Small intestine (tissue), 7 donors: ENCODE results near the gene CACNA2D2. TPM values are rescaled to one million over a fixed set of nuclear protein-coding genes. Genes with fewer than 3 reads are reported as not detected.

Experiments used
- DNase-seq, 2 donors: peaks; one replicate each; pipeline versions ENCODE4 v3.0.0 to v3.0.0-alpha.2; 2013
- FAIRE-seq: peaks from 2 replicates; lab custom pipeline; 2012; peaks lifted over from hg19 to GRCh38; lab: Jason Lieb, UNC
- H3K27ac ChIP-seq, 3 donors: one replicate each; pipeline ENCODE4 v1.5.1; 2013; ENCODE audit warnings: low read length in 2 of 3, mild to moderate bottlenecking in 2 of 3, control low read depth in 1 of 3, inconsistent platforms in 1 of 3, low read depth in 1 of 3, moderate library complexity in 1 of 3
- H3K27me3 ChIP-seq, 3 donors: one replicate each; pipeline ENCODE4 v1.6.1; 2013; ENCODE audit warnings: low read length in 3 of 3, inconsistent platforms in 1 of 3; ENCODE audit not compliant: control insufficient read depth in 3 of 3, insufficient read depth in 3 of 3
- H3K36me3 ChIP-seq, 3 donors: one replicate each; pipeline ENCODE4 v1.6.1; 2013; ENCODE audit warnings: low read length in 3 of 3, inconsistent platforms in 1 of 3, low read depth in 1 of 3, mild to moderate bottlenecking in 1 of 3, moderate library complexity in 1 of 3; ENCODE audit not compliant: control insufficient read depth in 3 of 3, insufficient read depth in 2 of 3
- H3K4me1 ChIP-seq, 3 donors: one replicate each; pipeline ENCODE4 v1.6.1; 2013; ENCODE audit warnings: low read length in 2 of 3, inconsistent platforms in 1 of 3, low read depth in 1 of 3, mild to moderate bottlenecking in 1 of 3, moderate library complexity in 1 of 3; ENCODE audit not compliant: control insufficient read depth in 3 of 3, insufficient read depth in 2 of 3
- H3K4me3 ChIP-seq, 3 donors: one replicate each; pipeline ENCODE4 v1.5.1; 2013; ENCODE audit warnings: low read length in 3 of 3, control low read depth in 1 of 3, inconsistent platforms in 1 of 3, low read depth in 1 of 3, mild to moderate bottlenecking in 1 of 3, moderate library complexity in 1 of 3
- H3K9me3 ChIP-seq, 2 donors: one replicate each; pipeline ENCODE4 v1.6.1; 2013; ENCODE audit warnings: low read depth in 1 of 2, low read length in 1 of 2; ENCODE audit not compliant: control insufficient read depth in 2 of 2, insufficient read depth in 1 of 2
- WGBS, 3 donors: extraction: QIAGEN DNeasy Blood & Tissue Kit; methylation state at CpG; one replicate each; pipeline ENCODE4 v1.1.7; 2013; 5-methylcytosine and 5-hydroxymethylcytosine counted together
- polyA plus RNA-seq, 4 donors: library from polyadenylated mRNA; stranded (reverse) in 3 of 4; unstranded in 1 of 4; fragments of 200-250 nt in 3 of 4; fragments of 120-200 nt in 1 of 4; gene quantifications; one replicate each; pipeline versions ENCODE4 v1.2.1 to v1.2.3, GENCODE V29; 2013
- donor health status: healthy with polysubstance abuse.
- donor health status: control.
- donor health status: control.
- donor health status: Bipolar disorder and iron deficiency.
- donor health status: healthy.

Gene CACNA2D2
- polyA plus RNA-seq, 4 donors: 0.22 to 5.3 (median 0.89) TPM

GRCh38 chr3:50542177-50543034 lies 39.0 kb upstream of the CACNA2D2 start:
- H3K27ac ChIP-seq: no peak overlapping the region
- no peaks in the 10 kb centered on the region for H3K36me3 ChIP-seq
- 41 to 50% (median 46%) methylated on average over 2 of the region's 2 CpGs for WGBS, 3 donors
- DNase-seq (peak; percentile 64 to 82), FAIRE-seq (no peak)
- H3K4me3 ChIP-seq: no peak overlapping the region
- no peaks in the 10 kb centered on the region for H3K9me3 ChIP-seq
- no peaks in the 10 kb centered on the region for H3K4me1 ChIP-seq
- peaks cover 0 to 3% (median 0%) of the 10 kb centered on the region in 3 donors for H3K27me3 ChIP-seq

- H3K27me3 ChIP-seq: peaks cover 0 to 7% (median 0%) of the 10 kb centered on the region in 3 donors
- H3K36me3 ChIP-seq: no peaks in the 10 kb centered on the region
- H3K4me3 ChIP-seq: no peak overlapping the region
- DNase-seq (no peak), FAIRE-seq (no peak)
- no peaks in the 10 kb centered on the region for H3K9me3 ChIP-seq
- WGBS, 3 donors: 58 to 64% (median 62%) methylated on average over 17 to 18 of the region's 18 CpGs
- peaks cover 0 to 4% (median 0%) of the 10 kb centered on the region in 3 donors for H3K4me1 ChIP-seq
- no peak overlapping the region for H3K27ac ChIP-seq
Measured at GRCh38 chr3:50539356-50540286, 36.2 kb upstream of the CACNA2D2 start.

GRCh38 chr3:50537421-50538129 lies 34.1 kb upstream of the CACNA2D2 start:
- 60 to 68% (median 66%) methylated on average over 4 of the region's 4 CpGs for WGBS, 3 donors
- Histone ChIP-seq H3K36me3 (no peaks in the 10 kb centered on the region), H3K9me3 (no peaks in the 10 kb centered on the region), H3K27me3 (peaks cover 0 to 7% (median 0%) of the 10 kb centered on the region in 3 donors), H3K4me1 (peaks cover 0 to 15% (median 0%) of the 10 kb centered on the region in 3 donors), H3K27ac (no peak overlapping the region), H3K4me3 (no peak overlapping the region)
- DNase-seq (no peak), FAIRE-seq (no peak)

GRCh38 chr3:50536471-50537180 lies 33.2 kb upstream of the CACNA2D2 start:
- Histone ChIP-seq H3K4me3 (no peak overlapping the region), H3K36me3 (no peaks in the 10 kb centered on the region), H3K27ac (no peak overlapping the region), H3K9me3 (no peaks in the 10 kb centered on the region), H3K4me1 (peaks cover 0 to 15% (median 0%) of the 10 kb centered on the region in 3 donors), H3K27me3 (peaks cover 0 to 7% (median 2%) of the 10 kb centered on the region in 3 donors)
- 52 to 66% (median 61%) methylated on average over 5 of the region's 5 CpGs for WGBS, 3 donors
- DNase-seq (no peak), FAIRE-seq (no peak)

- Histone ChIP-seq H3K36me3 (no peaks in the 10 kb centered on the region), H3K4me1 (peaks cover 0 to 20% (median 0%) of the 10 kb centered on the region in 3 donors), H3K27me3 (peaks cover 0 to 18% (median 4%) of the 10 kb centered on the region in 3 donors), H3K9me3 (no peaks in the 10 kb centered on the region), H3K4me3 (no peak overlapping the region), H3K27ac (no peak overlapping the region)
- WGBS, 3 donors: 70 to 75% (median 73%) methylated on average over 9 of the region's 9 CpGs
- DNase-seq (no peak), FAIRE-seq (no peak)
Measured at GRCh38 chr3:50534681-50535330, 31.4 kb upstream of the CACNA2D2 start.

GRCh38 chr3:50533807-50534461 lies 30.5 kb upstream of the CACNA2D2 start:
- H3K27ac ChIP-seq: no peak overlapping the region
- H3K36me3 ChIP-seq: no peaks in the 10 kb centered on the region
- 68 to 75% (median 74%) methylated on average over 9 of the region's 9 CpGs for WGBS, 3 donors
- no peak overlapping the region for H3K4me3 ChIP-seq
- no peaks in the 10 kb centered on the region for H3K9me3 ChIP-seq
- DNase-seq (no peak), FAIRE-seq (no peak)
- H3K27me3 ChIP-seq: peaks cover 0 to 15% (median 4%) of the 10 kb centered on the region in 3 donors
- H3K4me1 ChIP-seq: peaks cover 0 to 22% (median 0%) of the 10 kb centered on the region in 3 donors

GRCh38 chr3:50533316-50533715 lies 29.9 kb upstream of the CACNA2D2 start:
- peaks cover 0 to 15% (median 4%) of the 10 kb centered on the region in 3 donors for H3K27me3 ChIP-seq
- no peak overlapping the region for H3K27ac ChIP-seq
- H3K36me3 ChIP-seq: no peaks in the 10 kb centered on the region
- 77 to 84% (median 80%) methylated on average over 13 of the region's 13 CpGs for WGBS, 3 donors
- DNase-seq: no peak
- no peaks in the 10 kb centered on the region for H3K9me3 ChIP-seq
- no peak overlapping the region for H3K4me3 ChIP-seq
- no peak for FAIRE-seq
- H3K4me1 ChIP-seq: peaks cover 0 to 22% (median 0%) of the 10 kb centered on the region in 3 donors
